Bronchial epithelial cell (primary cell): ENCODE data around the gene TTI1. TPM values are rescaled to one million over a fixed set of nuclear protein-coding genes. Genes with fewer than 3 reads are reported as not detected.

Source experiments
- DNase-seq: peaks from one replicate; pipeline ENCODE4 v3.0.0-alpha.2; 2010; ENCODE audit warnings: low read depth
- FAIRE-seq: peaks from 2 replicates; lab custom pipeline; 2011; peaks lifted over from hg19 to GRCh38; lab: Jason Lieb, UNC
- H3K27me3 ChIP-seq: 2 replicates; pipeline ENCODE4 v1.5.1; 2011; ENCODE audit warnings: low read length; ENCODE audit not compliant: control insufficient read depth, insufficient read depth
- H3K36me3 ChIP-seq: 2 replicates; pipeline ENCODE4 v1.5.1; 2011; ENCODE audit warnings: low read length; ENCODE audit not compliant: control insufficient read depth, insufficient read depth
- H3K4me3 ChIP-seq: 2 replicates; pipeline ENCODE4 v1.5.1; 2011; ENCODE audit warnings: mild to moderate bottlenecking, low read depth, low read length, control low read depth
- total RNA-seq: library from RNA; depleted of rRNA; stranded (reverse); fragments of >200 nt; gene quantifications from 2 replicates; pipeline ENCODE4 v1.2.1, GENCODE V29; 2014
- TF ChIP-seq, protein P1 (sequence below): IDR thresholded peaks from 2 replicates; pipeline ENCODE4 v1.5.1; 2011; ENCODE audit warnings: mild to moderate bottlenecking, moderate library complexity, low read length, control low read depth, inconsistent platforms; ENCODE audit not compliant: insufficient read depth, severe bottlenecking

TTI1 gene
- total RNA-seq, 1 donor from 2014 or later: 14.7 TPM

DNA sequence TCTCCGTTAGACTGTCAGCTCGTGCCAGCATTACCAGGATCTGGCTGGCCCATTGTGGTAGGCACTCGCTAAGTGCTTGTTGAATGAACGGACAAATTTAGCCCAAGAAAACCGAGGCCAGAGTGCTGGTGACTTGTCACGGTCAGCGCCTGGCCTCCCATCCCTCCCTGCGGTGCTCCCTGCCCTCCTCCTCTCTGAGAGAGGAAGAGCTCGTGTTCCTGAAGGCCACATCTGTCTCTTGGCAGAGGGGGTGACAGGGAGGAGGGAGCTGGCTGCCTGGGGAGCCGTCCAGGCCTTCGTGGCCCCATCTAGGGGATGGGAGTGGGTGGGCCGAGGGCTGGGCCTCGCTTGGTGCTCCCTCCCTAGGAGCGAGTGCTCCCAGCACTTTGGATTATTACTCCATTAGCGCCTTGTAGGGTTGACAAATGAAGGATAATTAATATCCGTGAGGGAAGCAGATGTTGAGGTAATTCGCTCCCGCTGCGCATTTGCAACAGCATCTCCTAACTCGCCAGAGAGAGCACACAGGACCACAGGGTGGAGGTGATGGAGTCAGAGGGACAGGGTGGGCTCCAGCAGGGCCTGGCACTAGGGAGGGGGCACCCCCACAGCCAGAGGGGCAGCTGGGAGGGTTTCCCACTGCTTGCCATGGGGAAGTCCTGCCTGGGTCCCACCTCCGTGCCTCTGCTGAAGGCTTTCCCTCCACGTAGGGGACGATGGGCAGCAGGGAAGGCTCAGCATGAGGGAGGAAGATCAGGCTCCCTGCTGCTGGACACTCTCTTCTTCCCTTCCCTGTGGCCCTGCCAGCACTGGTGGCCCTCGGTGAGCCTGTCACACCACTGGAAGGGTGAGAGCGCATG, 93.3 kb downstream of the TTI1 start:
- Histone ChIP-seq H3K4me3 (no peak overlapping the region), H3K27me3 (no peaks in the 10 kb centered on the region), H3K36me3 (no peaks in the 10 kb centered on the region)
- TF ChIP-seq, protein P1, sequence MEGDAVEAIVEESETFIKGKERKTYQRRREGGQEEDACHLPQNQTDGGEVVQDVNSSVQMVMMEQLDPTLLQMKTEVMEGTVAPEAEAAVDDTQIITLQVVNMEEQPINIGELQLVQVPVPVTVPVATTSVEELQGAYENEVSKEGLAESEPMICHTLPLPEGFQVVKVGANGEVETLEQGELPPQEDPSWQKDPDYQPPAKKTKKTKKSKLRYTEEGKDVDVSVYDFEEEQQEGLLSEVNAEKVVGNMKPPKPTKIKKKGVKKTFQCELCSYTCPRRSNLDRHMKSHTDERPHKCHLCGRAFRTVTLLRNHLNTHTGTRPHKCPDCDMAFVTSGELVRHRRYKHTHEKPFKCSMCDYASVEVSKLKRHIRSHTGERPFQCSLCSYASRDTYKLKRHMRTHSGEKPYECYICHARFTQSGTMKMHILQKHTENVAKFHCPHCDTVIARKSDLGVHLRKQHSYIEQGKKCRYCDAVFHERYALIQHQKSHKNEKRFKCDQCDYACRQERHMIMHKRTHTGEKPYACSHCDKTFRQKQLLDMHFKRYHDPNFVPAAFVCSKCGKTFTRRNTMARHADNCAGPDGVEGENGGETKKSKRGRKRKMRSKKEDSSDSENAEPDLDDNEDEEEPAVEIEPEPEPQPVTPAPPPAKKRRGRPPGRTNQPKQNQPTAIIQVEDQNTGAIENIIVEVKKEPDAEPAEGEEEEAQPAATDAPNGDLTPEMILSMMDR: no peak
- DNase-seq (no peak), FAIRE-seq (no peak)

DNA sequence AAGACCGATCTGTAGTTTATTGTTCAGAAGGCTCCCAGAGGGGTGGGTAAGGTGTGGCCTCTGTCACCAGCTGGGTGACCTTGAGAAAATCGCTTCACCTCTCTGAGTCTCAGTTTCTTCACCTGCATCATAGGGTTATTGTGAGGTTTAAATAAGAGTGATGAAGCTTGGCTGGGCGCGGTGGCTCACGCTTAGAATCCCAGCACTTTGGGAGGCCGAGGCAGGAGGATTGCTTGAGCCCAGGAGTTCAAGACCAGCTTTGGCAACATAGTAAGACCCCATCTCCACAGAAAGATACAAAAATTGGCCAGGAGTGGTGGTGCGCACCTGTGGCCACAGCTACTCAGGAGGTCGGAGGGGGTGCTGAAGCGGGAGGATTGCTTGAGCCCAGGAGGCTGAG, 94.3 kb downstream of the TTI1 start:
- DNase-seq (no peak), FAIRE-seq (no peak)
- TF ChIP-seq, protein P1: no peak
- H3K4me3 ChIP-seq: no peak overlapping the region
- H3K27me3 ChIP-seq: no peaks in the 10 kb centered on the region
- H3K36me3 ChIP-seq: no peaks in the 10 kb centered on the region

DNA sequence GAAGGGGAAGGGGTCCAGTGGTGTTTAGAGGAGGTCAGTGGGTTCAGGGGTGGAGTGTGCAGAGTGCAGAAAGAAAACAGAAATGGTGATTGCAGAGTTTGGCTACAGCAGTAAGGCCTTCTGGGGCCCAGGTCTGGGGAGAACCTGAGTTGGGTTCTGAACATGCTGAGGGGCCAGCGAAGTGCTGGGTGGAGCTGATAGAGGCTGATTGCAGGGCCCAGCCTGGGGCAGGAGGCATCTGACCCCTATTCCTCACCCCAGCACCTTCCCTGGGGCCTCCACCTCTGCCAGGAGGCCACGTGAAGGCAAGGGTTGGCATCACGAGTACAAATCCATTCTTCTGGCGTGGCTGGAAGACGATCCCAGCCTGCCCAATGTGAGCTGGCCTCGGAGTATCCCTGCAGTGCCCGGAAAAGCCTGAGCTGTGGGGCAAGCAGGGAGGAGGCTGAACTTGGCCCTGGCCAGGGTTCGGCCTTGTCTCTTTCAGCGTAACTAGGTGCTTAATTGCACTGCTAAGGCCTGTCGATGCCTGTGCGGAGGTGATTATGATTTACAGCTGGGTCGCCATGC, 95.0 kb downstream of the TTI1 start:
- DNase-seq (no peak), FAIRE-seq (no peak)
- H3K27me3 ChIP-seq: no peaks in the 10 kb centered on the region
- H3K4me3 ChIP-seq: no peak overlapping the region
- H3K36me3 ChIP-seq: no peaks in the 10 kb centered on the region
- TF ChIP-seq, protein P1: no peak

DNA sequence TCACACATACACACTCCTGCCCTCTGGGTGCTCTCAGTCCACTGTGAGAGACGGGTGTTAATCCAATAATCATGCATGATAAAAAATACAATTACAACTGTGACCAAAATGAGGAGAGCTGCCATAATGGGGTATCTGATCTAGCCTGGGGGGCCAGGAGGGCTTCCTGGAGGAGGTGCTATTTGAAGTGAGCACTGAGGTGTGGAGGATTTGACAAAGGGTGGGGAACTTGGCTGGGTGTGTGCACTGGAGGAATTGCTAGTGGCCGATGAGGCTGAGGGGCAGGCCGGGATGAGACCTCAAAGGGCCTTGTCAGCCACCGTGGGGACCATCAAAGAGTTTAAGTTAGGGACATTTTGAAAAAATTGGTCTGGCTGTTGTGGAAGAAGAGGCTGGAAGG, 95.6 kb downstream of the TTI1 start:
- no peak for DNase-seq
- FAIRE-seq: no peak
- TF ChIP-seq, protein P1: no peak
- Histone ChIP-seq H3K4me3 (no peak overlapping the region), H3K27me3 (no peaks in the 10 kb centered on the region), H3K36me3 (no peaks in the 10 kb centered on the region)

DNA sequence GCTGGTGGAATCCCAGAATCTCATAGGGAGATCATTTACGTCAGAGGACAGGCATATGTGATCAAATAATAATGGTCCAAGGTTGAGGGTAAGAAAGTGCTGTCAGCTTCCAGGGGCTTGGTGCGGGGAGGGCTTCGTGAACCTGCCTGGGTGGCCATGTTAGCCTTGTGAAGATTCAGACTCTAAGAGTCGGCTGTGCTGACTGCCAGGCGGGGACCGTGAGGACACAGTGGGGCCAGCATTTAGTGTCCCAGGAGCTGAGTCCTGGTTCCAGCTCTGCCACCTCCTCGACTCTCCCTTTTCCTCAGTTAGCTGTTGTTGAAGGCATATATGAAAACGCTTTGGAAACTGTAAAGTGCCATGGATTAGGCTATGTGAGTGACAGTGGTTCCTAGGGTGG, 96.8 kb downstream of the TTI1 start:
- TF ChIP-seq, protein P1: no peak
- H3K4me3 ChIP-seq: no peak overlapping the region
- H3K36me3 ChIP-seq: peaks cover 2% of the 10 kb centered on the region
- DNase-seq (no peak), FAIRE-seq (no peak)
- H3K27me3 ChIP-seq: no peaks in the 10 kb centered on the region
